NCI-H2029 (cell line): ENCODE results near the gene DAGLA.

Experiments
- DNase-seq: peaks from one replicate; lab custom pipeline; 2025; lab: John Stamatoyannopoulos, UW

Gene DAGLA

DNA sequence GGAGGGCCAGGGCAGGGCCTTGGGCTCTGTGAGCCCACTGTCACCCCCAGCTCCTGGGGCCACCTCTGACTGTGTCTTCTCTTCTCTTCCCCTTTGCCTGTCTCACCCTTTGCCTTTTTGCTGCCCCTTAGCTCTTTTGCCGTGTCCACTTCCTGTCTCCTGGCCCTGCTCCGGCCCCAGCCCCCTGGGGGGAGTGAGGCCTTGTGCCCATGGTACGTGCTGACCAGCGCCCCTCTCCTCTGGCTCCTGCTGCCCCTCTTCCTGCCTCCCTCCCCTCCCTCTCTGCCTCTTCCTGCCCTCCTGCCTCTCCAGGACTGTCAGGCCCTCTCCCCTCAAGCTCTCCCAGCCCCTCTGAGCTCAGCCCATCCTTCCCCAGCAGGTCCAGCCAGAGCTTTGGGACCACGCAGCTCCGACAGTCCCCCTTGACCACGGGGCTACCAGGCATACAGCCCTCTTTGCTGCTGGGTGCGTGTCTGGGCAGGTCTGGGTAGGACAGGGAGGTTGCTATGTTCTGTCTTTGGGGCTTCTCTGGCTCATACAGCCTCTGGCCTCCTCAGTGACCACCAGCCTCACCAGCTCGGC, 100.5 kb downstream of the DAGLA start:
- DNase-seq = no peak

DNA sequence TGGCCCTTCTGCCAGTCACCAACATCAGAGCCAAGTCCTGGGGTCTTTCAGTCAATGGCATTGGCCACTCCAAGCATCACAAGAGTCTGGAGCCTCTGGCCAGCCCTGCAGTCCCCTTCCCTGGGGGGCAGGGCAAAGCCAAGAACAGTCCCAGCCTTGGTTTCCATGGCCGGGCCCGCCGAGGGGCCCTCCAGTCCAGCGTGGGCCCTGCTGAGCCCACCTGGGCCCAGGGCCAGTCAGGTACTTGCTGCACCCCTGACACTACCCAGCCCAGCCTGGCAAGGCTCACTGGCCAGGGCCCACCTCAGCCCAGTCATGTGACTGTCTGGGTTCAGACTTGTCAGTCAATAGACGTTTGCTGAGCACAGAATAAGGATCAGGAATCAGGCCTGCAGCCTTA, 101.4 kb downstream of the DAGLA start:
- DNase-seq = no peak

DNA sequence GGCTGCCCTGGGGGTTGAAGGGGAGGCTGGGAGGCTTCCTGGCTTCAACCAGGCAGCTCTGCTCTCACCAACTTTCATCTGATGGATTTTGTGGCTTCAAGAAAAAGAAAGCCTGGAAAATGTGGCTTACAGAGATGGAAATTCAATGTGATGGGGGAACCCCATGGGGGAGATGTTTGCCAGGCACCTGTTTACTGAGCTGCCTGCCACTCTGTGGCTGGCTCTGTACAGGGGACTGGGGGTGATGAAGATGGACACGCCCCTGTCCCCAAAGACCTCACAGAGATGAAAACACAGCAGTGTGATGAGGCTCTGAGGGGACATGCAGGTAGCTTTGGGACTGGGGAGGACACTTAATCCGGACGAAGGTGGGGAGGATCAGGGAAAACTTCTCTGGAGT, 102.1 kb downstream of the DAGLA start:
- DNase-seq = no peak

DNA sequence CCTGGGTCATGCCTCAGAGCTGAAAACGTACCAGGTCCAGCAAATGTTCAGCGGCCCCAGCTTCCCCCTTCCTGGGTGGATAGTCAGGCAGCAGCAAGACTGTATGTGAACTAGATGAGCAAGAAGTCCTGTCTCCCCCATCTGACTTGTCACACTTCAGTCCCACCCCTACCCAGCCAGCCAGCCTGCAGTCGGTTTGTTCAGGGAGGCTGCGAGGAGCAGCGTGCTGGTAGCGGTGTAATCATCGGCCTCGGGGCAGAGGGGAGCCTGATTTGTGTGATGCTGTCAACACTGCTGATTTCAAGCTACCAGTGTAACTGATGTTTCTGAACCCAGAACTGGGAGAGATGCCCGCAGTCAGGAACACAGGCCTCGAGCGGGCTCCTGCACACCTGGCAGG, 102.7 kb downstream of the DAGLA start:
- no peak for DNase-seq

DNA sequence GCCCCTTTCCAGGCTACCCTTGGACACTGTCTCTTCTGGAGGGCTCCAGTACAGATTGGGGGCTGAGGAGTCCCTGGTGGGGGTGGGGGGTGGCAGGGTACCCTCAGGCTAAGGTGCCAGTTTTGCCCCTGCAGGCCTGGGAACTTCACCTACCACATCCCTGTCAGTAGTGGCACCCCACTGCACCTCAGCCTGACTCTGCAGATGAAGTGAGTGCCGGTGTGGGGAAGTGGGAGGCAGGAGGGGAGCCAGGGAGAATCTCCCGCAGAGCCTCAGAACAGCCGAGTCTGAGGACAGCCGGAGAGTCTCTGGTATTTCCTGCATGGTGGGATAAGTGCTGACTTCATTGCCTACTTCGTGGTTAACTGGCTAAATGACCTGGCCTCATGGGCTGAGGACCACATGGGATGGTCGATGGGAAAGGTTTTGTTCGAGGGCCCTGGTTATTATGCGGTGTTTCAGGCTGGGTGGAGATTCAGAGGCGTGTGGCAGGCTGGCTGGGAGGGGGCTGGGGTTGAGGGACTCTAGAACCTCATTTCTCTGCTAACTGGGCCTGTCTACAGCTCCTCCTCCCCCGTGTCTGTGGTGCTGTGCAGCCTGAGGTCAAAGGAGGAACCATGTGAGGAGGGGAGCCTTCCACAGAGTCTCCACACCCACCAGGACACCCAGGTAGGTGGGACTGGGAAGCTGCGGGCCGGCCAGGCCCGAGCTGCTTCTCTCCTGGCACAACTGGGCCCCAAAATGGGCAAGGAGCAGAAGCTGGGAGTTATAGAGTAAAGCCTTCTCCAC, 103.7 kb downstream of the DAGLA start:
- no peak for DNase-seq

DNA sequence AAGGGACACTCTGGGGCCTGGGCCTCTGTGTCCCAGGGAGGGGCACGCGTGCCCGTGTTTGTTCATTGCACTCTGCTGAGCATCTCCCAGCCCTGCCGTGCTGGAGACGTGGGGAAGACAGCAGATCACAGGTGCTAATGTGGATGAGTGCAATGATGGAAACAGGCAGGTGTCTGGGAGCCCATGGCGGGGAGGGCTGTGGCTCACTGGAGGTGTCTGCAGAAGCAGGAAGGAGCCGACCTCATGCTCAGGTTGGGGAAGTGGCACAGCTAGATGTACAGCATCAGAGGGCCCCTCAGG, 104.3 kb downstream of the DAGLA start:
- no peak for DNase-seq

DNA sequence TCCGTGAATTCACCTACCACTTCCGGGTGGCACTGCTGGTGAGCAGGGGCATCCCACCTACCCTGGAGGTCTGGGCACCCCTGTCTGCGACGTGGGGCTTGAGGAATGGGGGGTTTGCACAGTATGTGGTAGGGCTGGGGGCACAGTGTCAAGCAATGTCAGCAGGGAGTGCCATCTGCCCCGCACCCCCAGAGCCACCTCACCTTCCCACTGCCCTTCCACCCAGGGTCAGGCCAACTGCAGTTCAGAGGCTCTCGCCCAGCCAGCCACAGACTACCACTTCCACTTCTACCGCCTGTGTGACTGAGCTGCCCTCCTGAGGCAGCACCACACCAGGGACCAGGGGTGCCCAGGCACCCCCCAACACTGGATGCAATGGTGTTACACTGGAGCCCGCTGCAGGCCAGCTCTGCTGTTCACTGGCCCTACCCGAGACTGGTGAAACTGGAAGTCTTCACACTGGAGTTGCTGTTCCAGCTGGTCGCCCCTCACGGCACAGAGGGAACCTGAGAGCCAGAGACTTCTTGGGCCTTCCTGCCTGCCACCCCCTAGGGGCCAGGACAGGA, 105.7 kb downstream of the DAGLA start:
- DNase-seq = no peak

DNA sequence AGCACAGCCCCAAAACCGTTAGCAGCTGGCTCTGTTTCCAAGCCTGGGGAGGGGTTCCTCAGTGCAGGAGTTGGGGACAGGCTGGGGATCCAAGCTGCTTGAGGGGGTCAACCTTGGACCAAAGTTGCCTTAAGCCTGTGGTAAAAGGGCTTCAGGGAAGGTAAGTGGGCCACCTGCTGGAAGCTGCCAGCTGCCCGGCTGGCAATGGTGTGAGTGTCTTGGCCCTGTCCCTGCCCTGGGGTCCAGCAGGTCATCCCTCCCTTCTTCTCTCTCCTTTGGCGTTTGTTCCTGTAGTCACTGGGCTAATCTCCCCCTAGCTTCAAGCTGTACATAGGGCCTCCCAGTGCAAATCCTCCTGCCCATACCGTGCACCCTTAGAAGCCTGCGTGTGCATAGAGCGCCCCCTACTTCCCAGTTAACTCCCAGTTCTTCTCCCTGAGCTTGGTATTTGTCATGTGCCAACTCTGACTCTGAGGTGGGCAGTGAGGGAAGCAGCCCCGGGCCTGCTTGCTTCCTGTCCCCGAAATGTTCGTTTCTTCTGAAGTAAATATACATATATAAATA, 107.8 kb downstream of the DAGLA start:
- DNase-seq = no peak

DNA sequence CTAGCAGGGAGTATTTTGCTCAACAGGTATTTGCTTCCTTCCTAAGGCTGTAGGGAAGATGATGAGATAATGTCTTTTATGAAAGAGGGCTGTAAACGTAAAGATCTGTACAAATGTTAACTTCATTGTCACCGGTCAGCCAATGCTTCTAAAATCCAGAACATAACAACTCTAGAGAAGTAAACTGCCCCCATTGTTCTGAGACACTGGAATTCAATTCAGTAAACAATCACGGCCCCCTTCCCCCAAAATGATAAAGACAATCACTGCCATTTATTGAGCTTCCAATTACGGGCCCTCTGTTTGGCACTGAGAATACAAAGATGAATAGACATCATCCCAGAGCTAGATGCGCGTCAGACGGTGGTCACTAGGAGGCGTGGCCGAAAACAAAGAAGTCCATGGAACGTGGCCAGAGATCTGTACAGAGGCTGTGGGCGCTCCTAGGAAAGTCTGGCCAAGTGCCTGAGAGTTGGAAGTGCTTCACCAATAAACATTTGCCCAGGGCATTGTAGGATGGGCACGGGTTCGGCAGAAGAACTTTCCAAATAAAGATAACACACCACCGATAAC, 111.6 kb downstream of the DAGLA start:
- peak; percentile 85 for DNase-seq

DNA sequence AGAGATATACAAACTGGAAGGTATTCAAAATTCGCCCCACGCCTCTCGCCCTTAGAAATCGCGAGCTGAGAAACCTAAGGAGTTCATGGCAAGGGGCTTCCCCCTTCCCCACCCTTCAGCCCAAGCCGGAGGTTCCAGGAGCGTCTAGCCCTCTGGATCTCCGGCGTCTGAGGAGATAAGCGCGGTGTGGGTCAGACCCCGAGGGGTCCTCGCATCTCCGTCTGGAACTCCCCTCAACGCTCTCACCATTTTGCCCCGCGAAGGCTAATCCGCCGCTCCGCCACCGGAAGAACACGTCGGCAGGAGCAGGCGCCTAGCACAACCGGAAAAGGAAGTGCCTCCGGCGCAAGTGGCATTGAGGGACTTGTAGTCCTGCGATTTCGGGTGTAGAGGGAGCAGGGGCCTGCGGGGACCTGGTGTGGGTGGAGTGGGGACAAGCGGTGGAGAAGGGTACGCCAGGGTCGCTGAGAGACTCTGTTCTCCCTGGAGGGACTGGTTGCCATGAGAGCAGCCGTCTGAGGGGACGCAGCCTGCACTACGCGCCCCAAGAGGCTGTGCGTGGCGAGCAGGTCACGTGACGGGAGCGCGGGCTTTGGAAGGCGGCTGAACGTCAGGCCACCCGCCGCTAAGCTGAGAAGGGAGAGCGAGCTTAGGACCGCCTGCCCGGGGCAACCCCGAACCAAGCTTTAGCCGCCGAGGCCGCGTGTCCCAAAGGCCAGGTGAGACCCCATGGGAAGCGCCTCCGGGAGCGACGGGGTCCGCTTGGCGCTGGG, 112.3 kb downstream of the DAGLA start, which contains the start of the genes FEN1 and TMEM258:
FEN1 (plus strand) TSS at position 602 of the 773 bp plus-strand sequence. CDS start 2,451 bp downstream, outside the sequence.
TMEM258 (minus strand) TSS at position 290 of the 773 bp plus-strand sequence; CDS start at position 249, 41 bp downstream.
- peak; percentile 90 for DNase-seq

DNA sequence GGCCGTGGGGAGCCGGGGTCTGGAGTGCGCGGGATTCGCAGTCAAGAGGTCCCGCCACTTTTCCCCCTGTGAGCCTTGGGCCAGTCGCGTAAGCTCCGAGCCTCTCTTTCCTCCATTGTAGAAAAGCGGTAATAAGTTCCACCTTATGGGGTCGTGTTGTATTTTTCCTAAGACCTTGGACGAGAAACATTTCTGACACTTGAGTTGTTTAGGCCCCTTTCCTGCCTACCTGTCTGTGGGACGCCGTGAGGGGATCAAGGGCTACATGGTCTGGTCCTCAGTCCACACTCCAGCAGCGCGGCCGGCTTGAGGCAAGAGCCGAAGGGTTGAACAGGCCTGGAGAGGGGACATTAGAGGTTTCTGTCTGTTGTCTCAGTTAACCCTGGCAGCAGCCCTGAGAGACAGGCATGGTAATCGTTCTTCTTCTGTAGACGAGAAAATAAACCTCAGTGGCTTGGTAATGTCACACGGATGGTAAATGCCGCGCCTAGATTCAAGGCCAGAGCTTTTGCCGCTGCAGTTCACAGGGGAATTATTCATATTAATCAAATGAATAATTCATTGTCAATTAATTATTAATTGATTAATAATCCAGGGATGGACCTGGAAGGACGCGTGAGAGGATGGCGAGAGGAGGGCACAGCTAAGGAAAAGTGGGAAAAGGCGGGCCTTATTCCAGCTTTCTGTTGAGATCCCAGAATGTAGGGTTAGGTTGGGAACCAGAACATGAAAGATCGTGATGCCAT, 113.1 kb downstream of the DAGLA start:
- no peak for DNase-seq

DNA sequence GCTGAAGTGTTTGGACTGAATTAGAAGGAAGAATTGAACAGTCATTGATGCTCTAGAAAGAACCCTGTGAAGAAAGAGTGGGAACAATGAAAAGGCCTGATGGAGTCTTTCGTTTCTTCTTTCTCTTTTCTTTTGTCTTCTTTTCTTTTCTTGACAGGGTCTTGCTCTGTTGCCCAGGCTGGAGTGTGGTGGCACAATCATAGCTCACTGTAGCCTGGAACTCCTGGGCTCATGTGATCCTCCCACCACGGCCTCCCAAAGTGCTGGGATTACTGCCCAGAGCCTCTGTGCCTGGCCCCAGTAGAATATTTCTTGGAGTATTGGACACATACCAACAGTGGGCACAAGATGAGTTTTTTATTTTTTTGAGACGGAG, 113.6 kb downstream of the DAGLA start:
- DNase-seq = no peak

DNA sequence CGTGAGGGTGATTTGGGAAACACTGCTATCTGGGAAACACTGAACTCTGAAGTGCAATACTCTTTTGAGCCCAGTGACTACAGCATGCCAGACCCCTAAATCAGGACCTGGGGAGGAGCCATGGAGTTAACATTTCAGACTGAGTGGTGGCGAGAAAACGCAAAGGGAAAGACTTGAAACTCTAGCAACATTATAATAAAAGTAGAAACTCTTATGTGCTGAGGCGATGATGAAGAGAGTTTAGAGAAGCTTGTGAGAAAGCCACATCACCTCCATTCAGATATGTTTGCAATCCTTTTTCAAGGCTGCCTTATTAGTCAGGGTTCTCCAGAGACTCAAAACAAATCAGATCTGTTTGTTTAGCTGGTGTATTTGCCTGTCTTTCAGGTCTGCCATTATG, 114.4 kb downstream of the DAGLA start:
- DNase-seq = no peak

DNA sequence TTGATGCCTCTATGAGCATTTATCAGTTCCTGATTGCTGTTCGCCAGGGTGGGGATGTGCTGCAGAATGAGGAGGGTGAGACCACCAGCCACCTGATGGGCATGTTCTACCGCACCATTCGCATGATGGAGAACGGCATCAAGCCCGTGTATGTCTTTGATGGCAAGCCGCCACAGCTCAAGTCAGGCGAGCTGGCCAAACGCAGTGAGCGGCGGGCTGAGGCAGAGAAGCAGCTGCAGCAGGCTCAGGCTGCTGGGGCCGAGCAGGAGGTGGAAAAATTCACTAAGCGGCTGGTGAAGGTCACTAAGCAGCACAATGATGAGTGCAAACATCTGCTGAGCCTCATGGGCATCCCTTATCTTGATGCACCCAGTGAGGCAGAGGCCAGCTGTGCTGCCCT, 115.3 kb downstream of the DAGLA start:
- DNase-seq = no peak

DNA sequence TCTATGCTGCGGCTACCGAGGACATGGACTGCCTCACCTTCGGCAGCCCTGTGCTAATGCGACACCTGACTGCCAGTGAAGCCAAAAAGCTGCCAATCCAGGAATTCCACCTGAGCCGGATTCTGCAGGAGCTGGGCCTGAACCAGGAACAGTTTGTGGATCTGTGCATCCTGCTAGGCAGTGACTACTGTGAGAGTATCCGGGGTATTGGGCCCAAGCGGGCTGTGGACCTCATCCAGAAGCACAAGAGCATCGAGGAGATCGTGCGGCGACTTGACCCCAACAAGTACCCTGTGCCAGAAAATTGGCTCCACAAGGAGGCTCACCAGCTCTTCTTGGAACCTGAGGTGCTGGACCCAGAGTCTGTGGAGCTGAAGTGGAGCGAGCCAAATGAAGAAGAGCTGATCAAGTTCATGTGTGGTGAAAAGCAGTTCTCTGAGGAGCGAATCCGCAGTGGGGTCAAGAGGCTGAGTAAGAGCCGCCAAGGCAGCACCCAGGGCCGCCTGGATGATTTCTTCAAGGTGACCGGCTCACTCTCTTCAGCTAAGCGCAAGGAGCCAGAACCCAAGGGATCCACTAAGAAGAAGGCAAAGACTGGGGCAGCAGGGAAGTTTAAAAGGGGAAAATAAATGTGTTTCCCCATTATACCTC, 115.8 kb downstream of the DAGLA start:
- no peak for DNase-seq
